ENCODE data around the gene TMEM212.

The TMEM212 gene

GRCh38 chr3:171827836-171828458 lies 15.2 kb upstream of the TMEM212 start:
- no peak for TF ChIP-seq POLR2A (IDR thresholded peaks at IDR 0.05; ENCODE audit: low read depth, low read length)
- no peak for TF ChIP-seq TAF1 (IDR thresholded peaks at IDR 0.05; ENCODE audit: borderline replicate concordance, low read depth, low read length)
- TF ChIP-seq POLR2AphosphoS5 (IDR thresholded peaks at IDR 0.05; ENCODE audit: low read depth, low read length), result no peak
- DNase-seq (ENCODE audit: insufficient read length) (no peak), FAIRE-seq (no peak)

DNA sequence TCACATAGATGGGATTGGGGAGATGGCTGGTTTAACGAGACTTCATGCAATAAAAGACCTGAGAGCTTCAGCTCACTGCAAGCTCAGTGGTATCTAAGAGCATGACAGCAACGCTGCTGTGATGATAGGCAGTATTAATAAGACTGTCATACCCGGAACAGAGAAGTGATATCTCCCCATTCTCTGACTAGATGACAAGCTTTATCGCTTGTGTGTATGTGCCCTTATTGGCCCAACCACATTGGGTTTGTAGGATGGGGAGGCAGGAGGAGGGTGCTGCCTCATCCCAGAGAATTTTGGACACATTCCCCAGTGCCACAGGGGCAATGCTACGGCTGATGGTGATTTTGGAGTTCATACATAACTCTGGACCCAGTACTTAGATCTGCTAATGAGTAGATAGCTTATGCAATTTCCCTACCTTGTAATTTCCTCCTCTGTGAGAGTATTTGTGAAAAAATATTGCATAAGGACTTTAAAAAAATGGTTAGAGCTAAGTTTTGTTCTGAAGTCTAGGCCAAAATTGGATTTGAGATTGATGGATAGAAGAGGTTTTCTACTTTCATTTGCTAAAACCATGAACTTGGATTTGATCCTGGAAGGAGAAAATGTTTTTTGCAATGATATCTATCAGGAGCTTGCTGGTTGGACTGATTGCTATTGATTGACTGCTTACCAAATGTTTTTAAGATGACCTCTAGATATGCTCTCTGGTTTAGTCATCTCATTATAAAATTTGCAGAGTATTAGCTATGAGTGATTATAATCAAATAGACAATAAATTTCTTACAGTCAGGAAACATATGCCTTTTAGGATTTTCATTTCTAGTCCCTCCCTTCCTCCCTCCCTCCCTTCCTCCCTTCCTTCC lies 14.0 kb upstream of the TMEM212 start:
- TF ChIP-seq POLR2A (IDR thresholded peaks at IDR 0.05; ENCODE audit: low read depth, low read length) (no peak), TAF1 (IDR thresholded peaks at IDR 0.05; ENCODE audit: borderline replicate concordance, low read depth, low read length) (no peak), POLR2AphosphoS5 (IDR thresholded peaks at IDR 0.05; ENCODE audit: low read depth, low read length) (no peak)
- FAIRE-seq (no peak), DNase-seq (ENCODE audit: insufficient read length) (no peak)

DNA sequence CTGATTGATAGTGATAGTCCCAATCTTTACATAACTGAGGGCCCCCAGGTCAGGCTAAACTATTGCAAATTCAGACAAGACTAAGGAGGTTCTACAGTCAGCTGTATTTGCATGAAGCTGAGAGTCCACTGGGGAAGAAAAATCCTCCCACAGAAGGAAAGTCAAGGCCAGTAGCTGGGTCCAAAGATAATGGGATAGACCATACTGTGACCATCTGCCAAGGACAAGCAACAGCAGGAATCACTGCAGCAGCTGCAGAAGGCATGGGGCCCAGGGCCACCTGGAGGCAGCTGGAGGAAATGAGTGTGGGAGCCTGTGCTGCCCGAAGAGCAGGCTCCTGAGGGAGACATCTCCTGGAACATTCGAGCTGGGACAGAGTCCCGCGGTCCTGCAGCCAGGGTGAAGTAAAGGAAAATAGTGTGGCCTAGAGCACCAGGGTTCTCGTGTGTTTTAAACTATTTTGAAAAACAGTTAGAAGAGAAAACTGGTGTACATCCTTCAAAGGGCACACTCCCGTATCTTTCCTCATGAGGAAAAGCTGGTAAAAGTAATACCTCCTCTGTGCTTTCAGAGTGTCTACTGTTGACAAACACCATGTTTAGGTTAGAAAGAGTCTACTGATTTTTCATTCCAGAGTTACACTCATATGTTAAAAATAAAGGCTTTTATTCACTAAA lies 13.2 kb upstream of the TMEM212 start:
- no peak for DNase-seq (ENCODE audit: insufficient read length)
- FAIRE-seq, result no peak
- TF ChIP-seq POLR2A (IDR thresholded peaks at IDR 0.05; ENCODE audit: low read depth, low read length), result no peak
- TF ChIP-seq POLR2AphosphoS5 (IDR thresholded peaks at IDR 0.05; ENCODE audit: low read depth, low read length), result no peak
- no peak for TF ChIP-seq TAF1 (IDR thresholded peaks at IDR 0.05; ENCODE audit: borderline replicate concordance, low read depth, low read length)

DNA sequence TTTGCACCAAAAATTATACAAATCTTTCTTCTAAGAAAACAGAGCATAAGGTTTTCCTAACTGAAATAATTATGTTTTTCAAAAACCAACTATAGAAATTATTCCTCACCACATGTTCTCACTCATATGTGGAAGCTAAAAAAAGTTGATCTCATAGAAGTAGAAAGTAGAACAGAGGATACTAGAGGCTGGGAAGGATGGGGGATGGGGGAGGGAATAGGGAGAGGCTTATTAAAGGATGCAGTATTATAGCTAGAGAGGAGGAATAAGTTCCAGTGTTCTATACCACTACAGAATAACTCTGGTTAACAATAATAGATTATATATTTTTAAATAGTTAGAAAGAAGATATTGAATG lies 12.7 kb upstream of the TMEM212 start:
- DNase-seq (ENCODE audit: insufficient read length) (no peak), FAIRE-seq (no peak)
- TF ChIP-seq TAF1 (IDR thresholded peaks at IDR 0.05; ENCODE audit: borderline replicate concordance, low read depth, low read length) (no peak), POLR2A (IDR thresholded peaks at IDR 0.05; ENCODE audit: low read depth, low read length) (no peak), POLR2AphosphoS5 (IDR thresholded peaks at IDR 0.05; ENCODE audit: low read depth, low read length) (no peak)

DNA sequence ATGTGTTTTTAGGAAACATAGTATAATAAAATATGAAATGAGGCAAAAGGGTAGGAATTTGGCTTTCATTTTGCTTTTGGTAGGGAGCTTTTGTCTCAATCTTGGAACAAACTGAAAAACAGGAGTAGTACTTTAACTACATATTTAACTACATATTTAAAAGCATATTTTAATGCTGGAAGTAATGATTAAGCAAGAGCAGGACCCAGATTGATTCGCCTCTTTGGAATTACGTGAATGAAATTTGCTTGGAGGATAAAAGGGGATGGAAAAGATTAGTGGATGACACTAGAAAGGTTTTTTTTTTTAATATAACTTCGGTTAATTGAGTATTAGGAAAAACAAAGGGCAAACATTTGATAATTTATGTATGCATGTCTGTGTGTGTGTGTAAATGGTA lies 11.2 kb upstream of the TMEM212 start:
- FAIRE-seq, result no peak

GRCh38 chr3:171832989-171833388 lies 10.2 kb upstream of the TMEM212 start:
- TF ChIP-seq POLR2AphosphoS5 (IDR thresholded peaks at IDR 0.05; ENCODE audit: low read depth, low read length) (no peak), POLR2A (IDR thresholded peaks at IDR 0.05; ENCODE audit: low read depth, low read length) (no peak), TAF1 (IDR thresholded peaks at IDR 0.05; ENCODE audit: borderline replicate concordance, low read depth, low read length) (no peak)
- DNase-seq (ENCODE audit: insufficient read length) (no peak), FAIRE-seq (no peak)

More for the DNA sequence above, 11.2 kb upstream of the TMEM212 start:
- DNase-seq (ENCODE audit: insufficient read length), result no peak
- no peak for TF ChIP-seq POLR2A (IDR thresholded peaks at IDR 0.05; ENCODE audit: low read depth, low read length)
- no peak for TF ChIP-seq TAF1 (IDR thresholded peaks at IDR 0.05; ENCODE audit: borderline replicate concordance, low read depth, low read length)

DNA sequence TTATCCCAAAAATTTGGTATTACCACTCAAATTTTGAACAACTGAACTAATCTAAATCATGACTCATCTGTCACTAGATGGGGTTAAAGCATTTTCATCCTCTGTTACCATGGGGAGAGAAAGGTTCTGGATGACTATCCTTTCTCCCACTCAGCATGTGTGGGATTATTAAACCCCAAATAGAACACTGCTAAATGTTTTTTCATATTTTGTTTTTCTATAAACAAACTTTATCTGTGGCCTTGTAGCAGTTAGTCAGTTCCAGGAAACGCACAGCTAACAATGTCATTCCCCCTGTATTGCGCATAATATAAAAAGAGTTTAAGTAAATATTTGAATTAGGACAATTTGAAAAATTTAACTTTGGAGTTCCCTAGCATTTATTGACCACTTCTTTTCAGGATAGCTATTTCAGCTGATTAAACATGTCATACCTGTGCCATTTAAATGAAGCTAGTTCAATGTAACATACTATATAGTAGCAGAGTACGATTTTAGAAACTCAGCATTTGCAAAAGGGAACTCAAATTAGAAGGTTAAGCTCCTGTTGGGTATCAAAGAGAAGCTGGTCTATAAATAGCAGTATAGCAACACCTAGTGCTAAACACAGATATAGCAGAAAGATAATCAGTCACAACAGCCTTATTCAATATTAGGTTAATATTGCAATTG lies 9.2 kb upstream of the TMEM212 start:
- peak; percentile 44 for FAIRE-seq

GRCh38 chr3:171834461-171834801 lies 8.7 kb upstream of the TMEM212 start:
- FAIRE-seq (no peak), DNase-seq (ENCODE audit: insufficient read length) (no peak)
- no peak for TF ChIP-seq POLR2A (IDR thresholded peaks at IDR 0.05; ENCODE audit: low read depth, low read length)
- no peak for TF ChIP-seq POLR2AphosphoS5 (IDR thresholded peaks at IDR 0.05; ENCODE audit: low read depth, low read length)
- TF ChIP-seq TAF1 (IDR thresholded peaks at IDR 0.05; ENCODE audit: borderline replicate concordance, low read depth, low read length), result no peak

More for the DNA sequence above, 9.2 kb upstream of the TMEM212 start:
- TF ChIP-seq TAF1 (IDR thresholded peaks at IDR 0.05; ENCODE audit: borderline replicate concordance, low read depth, low read length) (no peak), POLR2A (IDR thresholded peaks at IDR 0.05; ENCODE audit: low read depth, low read length) (no peak), POLR2AphosphoS5 (IDR thresholded peaks at IDR 0.05; ENCODE audit: low read depth, low read length) (no peak)
- DNase-seq (ENCODE audit: insufficient read length), result no peak

GRCh38 chr3:171835116-171835515 lies 8.0 kb upstream of the TMEM212 start:
- FAIRE-seq, result no peak
- DNase-seq (ENCODE audit: insufficient read length), result no peak
- no peak for TF ChIP-seq TAF1 (IDR thresholded peaks at IDR 0.05; ENCODE audit: borderline replicate concordance, low read depth, low read length)
- TF ChIP-seq POLR2AphosphoS5 (IDR thresholded peaks at IDR 0.05; ENCODE audit: low read depth, low read length), result no peak
- no peak for TF ChIP-seq POLR2A (IDR thresholded peaks at IDR 0.05; ENCODE audit: low read depth, low read length)

- FAIRE-seq (no peak), DNase-seq (ENCODE audit: insufficient read length) (no peak)
- TF ChIP-seq TAF1 (IDR thresholded peaks at IDR 0.05; ENCODE audit: borderline replicate concordance, low read depth, low read length), result no peak
- TF ChIP-seq POLR2AphosphoS5 (IDR thresholded peaks at IDR 0.05; ENCODE audit: low read depth, low read length), result no peak
- no peak for TF ChIP-seq POLR2A (IDR thresholded peaks at IDR 0.05; ENCODE audit: low read depth, low read length)
These were observed 7.5 kb upstream of the TMEM212 start for GRCh38 chr3:171835613-171836012.

DNA sequence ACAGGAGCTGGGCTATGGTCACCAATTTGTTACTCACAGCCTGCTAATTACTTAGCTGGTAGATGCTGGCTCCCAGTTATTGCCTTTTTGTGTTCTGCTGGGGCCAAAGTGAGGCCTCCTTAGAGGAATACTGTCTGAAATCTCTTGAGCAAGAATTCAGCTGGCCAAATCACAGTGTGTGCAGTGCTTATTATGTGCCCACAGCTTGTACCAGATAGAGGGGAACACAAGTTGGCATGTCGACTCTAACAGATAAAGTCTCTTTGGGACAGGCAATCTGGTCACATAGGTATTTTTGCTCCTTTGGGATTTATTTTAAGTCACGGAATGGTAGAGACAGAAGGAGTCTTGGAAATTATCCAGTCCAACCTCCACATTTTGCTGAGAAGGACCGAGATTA lies 6.3 kb upstream of the TMEM212 start:
- DNase-seq (ENCODE audit: insufficient read length) (no peak), FAIRE-seq (no peak)
- no peak for TF ChIP-seq POLR2AphosphoS5 (IDR thresholded peaks at IDR 0.05; ENCODE audit: low read depth, low read length)
- TF ChIP-seq TAF1 (IDR thresholded peaks at IDR 0.05; ENCODE audit: borderline replicate concordance, low read depth, low read length), result no peak

Data from GM12892 (cell line).